Measurements from ENCODE around the gene ZNF470.

Gene ZNF470

DNA sequence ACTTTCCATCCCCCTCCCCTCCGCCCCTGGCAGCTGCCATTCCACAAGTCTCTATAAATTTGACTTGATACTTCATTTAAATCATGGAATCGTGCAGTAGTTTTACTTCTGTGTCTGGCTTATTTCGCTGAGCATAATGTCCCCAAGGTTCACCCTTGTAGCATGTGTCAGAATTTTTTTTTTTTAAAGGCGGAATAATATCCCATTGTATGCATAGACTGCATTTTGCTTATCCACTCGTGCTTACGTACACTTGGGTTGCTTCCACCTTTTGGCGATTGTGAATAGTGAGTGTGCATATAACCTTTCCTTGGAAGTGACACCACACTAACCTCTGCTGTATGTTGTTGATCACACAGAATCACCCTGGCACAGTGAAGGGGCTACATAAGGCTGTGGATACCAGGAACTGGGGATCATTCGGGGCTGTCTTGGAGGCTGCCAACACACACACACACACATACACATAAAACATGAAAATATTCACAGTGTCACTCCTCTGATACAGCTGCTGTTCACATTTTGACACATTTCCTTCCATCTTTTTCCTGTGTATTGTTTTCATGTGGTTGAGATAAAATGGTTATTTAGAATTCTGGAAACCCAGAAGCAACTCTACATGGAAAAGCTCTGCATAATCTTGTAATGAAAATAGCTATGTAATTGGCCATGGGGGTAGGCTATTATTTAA is 41.2 kb downstream of the ZNF470 start:
- DNase-seq (ENCODE audit: low spot score): no peak

DNA sequence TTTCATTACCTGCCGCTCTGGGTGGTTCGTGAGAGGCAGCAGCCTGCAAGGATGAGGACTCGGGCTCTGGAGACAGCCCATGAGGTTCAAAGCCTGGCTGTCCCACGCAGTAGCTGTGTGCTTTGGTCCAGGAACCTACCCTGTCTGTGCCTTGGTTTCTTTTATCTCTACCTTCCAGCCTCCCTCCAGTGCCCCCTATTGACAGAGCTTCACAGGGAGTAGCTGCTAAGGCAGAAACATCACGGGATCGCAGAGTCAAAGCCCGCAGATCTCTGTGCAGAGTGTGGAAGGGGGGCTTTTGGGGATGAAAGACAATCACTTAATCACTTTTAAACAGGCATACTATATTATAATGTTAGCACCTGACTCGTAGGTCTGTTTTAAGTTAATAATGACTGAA is 44.0 kb downstream of the ZNF470 start:
- no peak for DNase-seq (ENCODE audit: low spot score)

DNA sequence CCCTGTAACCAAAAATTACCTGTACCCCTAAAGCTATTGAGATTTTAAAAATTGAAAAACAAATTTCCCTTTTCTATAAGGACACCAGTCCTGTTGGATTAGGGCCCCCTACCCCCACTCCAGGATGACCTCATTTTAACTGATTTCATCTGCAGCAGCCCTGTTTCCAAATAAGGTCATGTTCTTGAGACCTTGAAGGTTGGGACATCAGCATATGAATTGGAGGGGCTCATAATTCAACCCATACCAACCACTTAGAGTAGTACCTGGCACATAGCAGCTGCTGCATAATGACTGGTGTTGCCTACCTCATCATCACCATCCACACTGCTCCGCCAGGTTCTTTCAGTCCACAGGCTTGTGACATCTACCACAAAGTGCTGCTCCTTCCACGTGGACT is 45.5 kb downstream of the ZNF470 start:
- DNase-seq (ENCODE audit: low spot score): no peak

GRCh38 chr19:56613639-56614038 is 46.4 kb downstream of the ZNF470 start:
- DNase-seq (ENCODE audit: low spot score): no peak

GRCh38 chr19:56617531-56617930 is 50.3 kb downstream of the ZNF470 start:
- no peak for DNase-seq (ENCODE audit: low spot score)

GRCh38 chr19:56619121-56619520 is 51.9 kb downstream of the ZNF470 start:
- DNase-seq (ENCODE audit: low spot score): no peak

DNA sequence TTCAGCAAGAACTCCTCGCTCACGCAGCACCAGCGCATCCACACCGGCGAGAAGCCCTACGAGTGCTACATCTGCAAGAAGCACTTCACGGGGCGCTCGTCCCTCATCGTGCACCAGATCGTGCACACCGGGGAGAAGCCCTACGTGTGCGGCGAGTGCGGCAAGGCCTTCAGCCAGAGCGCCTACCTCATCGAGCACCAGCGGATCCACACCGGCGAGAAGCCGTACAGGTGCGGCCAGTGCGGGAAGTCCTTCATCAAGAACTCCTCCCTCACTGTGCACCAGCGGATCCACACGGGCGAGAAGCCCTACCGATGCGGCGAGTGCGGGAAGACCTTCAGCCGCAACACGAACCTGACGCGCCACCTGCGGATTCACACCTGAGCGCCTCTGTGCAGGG is 55.1 kb downstream of the ZNF470 start:
- DNase-seq (ENCODE audit: low spot score): no peak

DNA sequence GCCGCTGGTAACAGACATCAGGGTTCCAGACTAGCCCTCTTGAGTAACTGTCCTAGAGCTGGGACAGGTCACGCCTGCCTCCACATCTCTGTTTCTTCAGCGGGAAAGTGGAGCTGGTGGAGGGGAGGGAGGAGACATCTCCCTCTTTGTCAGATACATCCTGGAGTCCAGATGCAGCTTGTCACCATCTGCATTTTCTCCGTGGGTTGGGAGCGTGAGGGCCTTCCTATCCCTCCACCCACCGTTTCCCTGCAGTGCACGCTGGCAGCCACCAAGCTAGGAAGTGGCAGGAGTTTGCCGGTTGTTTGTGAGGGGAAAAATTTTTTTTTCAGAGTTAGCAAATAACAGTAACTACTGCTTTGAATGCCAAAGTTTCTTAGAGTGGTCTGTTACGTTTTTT is 55.7 kb downstream of the ZNF470 start:
- DNase-seq (ENCODE audit: low spot score): no peak

GRCh38 chr19:56625708-56626107 is 58.4 kb downstream of the ZNF470 start:
- no peak for DNase-seq (ENCODE audit: low spot score)

- DNase-seq (ENCODE audit: low spot score): no peak
These were observed 65.8 kb downstream of the ZNF470 start for GRCh38 chr19:56633021-56633420.

DNA sequence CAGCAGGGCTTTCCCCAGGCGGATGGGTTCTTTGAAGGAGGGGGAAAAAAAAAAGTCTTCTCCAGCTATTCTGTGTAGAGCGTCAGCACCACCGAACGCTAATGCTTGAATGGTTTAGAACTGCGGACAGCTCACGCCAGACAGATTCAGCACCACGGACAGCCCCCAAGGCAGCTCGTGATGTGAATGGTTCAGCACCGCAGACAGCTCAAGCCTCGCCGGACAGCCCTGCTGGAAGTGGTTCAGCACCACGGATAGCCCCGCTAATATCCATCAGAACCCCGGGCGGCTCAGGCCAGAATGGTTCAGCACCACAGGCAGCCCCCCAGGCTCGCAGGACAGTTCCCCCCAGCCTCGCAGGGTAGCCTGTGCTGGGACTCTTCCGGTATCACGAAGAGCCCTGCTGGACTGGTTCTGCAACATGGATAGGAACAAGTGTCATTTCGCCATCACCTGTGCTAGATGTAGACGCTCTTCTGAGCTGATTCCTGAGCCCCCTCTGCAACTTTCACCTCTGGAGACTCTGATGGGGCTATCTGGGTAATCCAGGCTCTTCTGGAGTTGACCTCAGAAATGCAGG is 70.8 kb downstream of the ZNF470 start:
- DNase-seq (ENCODE audit: low spot score): peak; percentile 28
